ENCODE data around the gene AGER.
"Not testable (repeated sequence)": the region's sequence is repeated elsewhere in the genome, so short reads cannot be mapped to it uniquely, and the experiment has no call there.

The AGER gene

GRCh38 chr6:32184084-32184640 lies at the start of gene AGER:
TSS of gene AGER (minus strand) at chr6:32184253. CDS start at chr6:32184222, 31 bp downstream.
- no peak for DNase-seq (ENCODE audit: low read depth)

- no peak for DNase-seq (ENCODE audit: low read depth)
These were observed 42.4 kb upstream of the AGER start for GRCh38 chr6:32226434-32226833.

GRCh38 chr6:32224696-32225095 lies 40.6 kb upstream of the AGER start:
- DNase-seq (ENCODE audit: low read depth): no peak

GRCh38 chr6:32223258-32224235 lies 39.5 kb upstream of the AGER start, which contains the start of gene NOTCH4:
TSS of gene NOTCH4 (minus strand) at chr6:32224067. CDS start at chr6:32223928, 139 bp downstream.
- no peak for DNase-seq (ENCODE audit: low read depth)

GRCh38 chr6:32222333-32223230 lies 38.5 kb upstream of the AGER start:
- DNase-seq (ENCODE audit: low read depth): no peak

- no peak for DNase-seq (ENCODE audit: low read depth)
These were observed 36.0 kb upstream of the AGER start for GRCh38 chr6:32220021-32220420.

GRCh38 chr6:32218167-32218566 lies 34.1 kb upstream of the AGER start:
- DNase-seq (ENCODE audit: low read depth): no peak

GRCh38 chr6:32216998-32217397 lies 32.9 kb upstream of the AGER start:
- DNase-seq (ENCODE audit: low read depth): no peak

GRCh38 chr6:32216285-32216684 lies 32.2 kb upstream of the AGER start:
- DNase-seq (ENCODE audit: low read depth): no peak

GRCh38 chr6:32215617-32216016 lies 31.6 kb upstream of the AGER start:
- no peak for DNase-seq (ENCODE audit: low read depth)

- DNase-seq (ENCODE audit: low read depth): no peak
These were observed 30.1 kb upstream of the AGER start for GRCh38 chr6:32214126-32214525.

GRCh38 chr6:32213649-32214048 lies 29.6 kb upstream of the AGER start:
- no peak for DNase-seq (ENCODE audit: low read depth)

- DNase-seq (ENCODE audit: low read depth): no peak
These were observed 28.2 kb upstream of the AGER start for GRCh38 chr6:32212076-32212760.

- DNase-seq (ENCODE audit: low read depth): not testable (repeated sequence)
These were observed 27.4 kb upstream of the AGER start for GRCh38 chr6:32211432-32211831.

- DNase-seq (ENCODE audit: low read depth): no peak
These were observed 26.1 kb upstream of the AGER start for GRCh38 chr6:32210191-32210601.

GRCh38 chr6:32208996-32209395 lies 24.9 kb upstream of the AGER start:
- no peak for DNase-seq (ENCODE audit: low read depth)

- no peak for DNase-seq (ENCODE audit: low read depth)
These were observed 20.2 kb upstream of the AGER start for GRCh38 chr6:32204268-32204715.

GRCh38 chr6:32203426-32204267 lies 19.6 kb upstream of the AGER start:
- DNase-seq (ENCODE audit: low read depth): no peak

- DNase-seq (ENCODE audit: low read depth): no peak
These were observed 18.1 kb upstream of the AGER start for GRCh38 chr6:32202186-32202585.

GRCh38 chr6:32200711-32201475 lies 16.8 kb upstream of the AGER start:
- no peak for DNase-seq (ENCODE audit: low read depth)

Data from activated gamma-delta T cell treated with anti-CD3 and anti-CD28 coated beads, Interleukin-2, amount 50 U/mL, for 16 hours (primary cell).